Measurements from ENCODE around the gene PKNOX2.

The PKNOX2 gene

GRCh38 chr11:125455851-125456250, 291.3 kb downstream of the PKNOX2 start:
- Histone ChIP-seq H3K27me3 (ENCODE audit: insufficient read depth, low read depth) (no peaks in the 10 kb centered on the region), H3K4me3 (IDR thresholded peaks at IDR 0.05; ENCODE audit: insufficient read depth, low read depth, low read length) (no peak overlapping the region), H3K79me2 (ENCODE audit: insufficient read depth, low read depth) (no peaks in the 10 kb centered on the region), H3K4me2 (no peak overlapping the region), H3K9ac (no peak overlapping the region), H3K27ac (no peak overlapping the region), H4K20me1 (ENCODE audit: insufficient read depth) (no peaks in the 10 kb centered on the region), H3K36me3 (ENCODE audit: insufficient read depth) (no peaks in the 10 kb centered on the region), H2AFZ (ENCODE audit: low read depth) (no peak overlapping the region), H3K4me1 (ENCODE audit: low read depth, poor library complexity, severe bottlenecking) (peaks cover 5% of the 10 kb centered on the region)
- no peak for TF ChIP-seq CTCF (conservative IDR thresholded peaks at IDR 0.05; ENCODE audit: low read depth, low read length)

GRCh38 chr11:125457814-125458343, 293.3 kb downstream of the PKNOX2 start:
- H3K4me3 ChIP-seq (IDR thresholded peaks at IDR 0.05; ENCODE audit: insufficient read depth, low read depth, low read length), result no peak overlapping the region
- TF ChIP-seq CTCF (conservative IDR thresholded peaks at IDR 0.05; ENCODE audit: low read depth, low read length), result no peak
- H4K20me1 ChIP-seq (ENCODE audit: insufficient read depth), result no peaks in the 10 kb centered on the region
- no peaks in the 10 kb centered on the region for H3K36me3 ChIP-seq (ENCODE audit: insufficient read depth)
- H3K4me2 ChIP-seq, result no peak overlapping the region
- no peak overlapping the region for H2AFZ ChIP-seq (ENCODE audit: low read depth)
- no peaks in the 10 kb centered on the region for H3K27me3 ChIP-seq (ENCODE audit: insufficient read depth, low read depth)
- H3K79me2 ChIP-seq (ENCODE audit: insufficient read depth, low read depth), result no peaks in the 10 kb centered on the region
- no peaks in the 10 kb centered on the region for H3K4me1 ChIP-seq (ENCODE audit: low read depth, poor library complexity, severe bottlenecking)
- H3K27ac ChIP-seq, result no peak overlapping the region
- H3K9ac ChIP-seq, result no peak overlapping the region

GRCh38 chr11:125460275-125460674, 295.7 kb downstream of the PKNOX2 start:
- Histone ChIP-seq H3K4me3 (IDR thresholded peaks at IDR 0.05; ENCODE audit: insufficient read depth, low read depth, low read length) (no peak overlapping the region), H3K27ac (no peak overlapping the region), H3K36me3 (ENCODE audit: insufficient read depth) (no peaks in the 10 kb centered on the region), H3K9ac (no peak overlapping the region), H2AFZ (ENCODE audit: low read depth) (no peak overlapping the region), H3K4me2 (no peak overlapping the region), H3K4me1 (ENCODE audit: low read depth, poor library complexity, severe bottlenecking) (no peaks in the 10 kb centered on the region), H3K27me3 (ENCODE audit: insufficient read depth, low read depth) (no peaks in the 10 kb centered on the region), H4K20me1 (ENCODE audit: insufficient read depth) (no peaks in the 10 kb centered on the region), H3K79me2 (ENCODE audit: insufficient read depth, low read depth) (no peaks in the 10 kb centered on the region)
- no peak for TF ChIP-seq CTCF (conservative IDR thresholded peaks at IDR 0.05; ENCODE audit: low read depth, low read length)

GRCh38 chr11:125463590-125464269, 299.2 kb downstream of the PKNOX2 start:
- Histone ChIP-seq H3K4me3 (IDR thresholded peaks at IDR 0.05; ENCODE audit: insufficient read depth, low read depth, low read length) (no peak overlapping the region), H3K79me2 (ENCODE audit: insufficient read depth, low read depth) (no peaks in the 10 kb centered on the region), H3K36me3 (ENCODE audit: insufficient read depth) (no peaks in the 10 kb centered on the region), H3K9ac (no peak overlapping the region), H3K4me1 (ENCODE audit: low read depth, poor library complexity, severe bottlenecking) (no peaks in the 10 kb centered on the region), H3K27ac (no peak overlapping the region), H3K4me2 (no peak overlapping the region), H4K20me1 (ENCODE audit: insufficient read depth) (no peaks in the 10 kb centered on the region), H2AFZ (ENCODE audit: low read depth) (no peak overlapping the region), H3K27me3 (ENCODE audit: insufficient read depth, low read depth) (no peaks in the 10 kb centered on the region)
- no peak for TF ChIP-seq CTCF (conservative IDR thresholded peaks at IDR 0.05; ENCODE audit: low read depth, low read length)
